GM18505 (cell line): ENCODE measurements around the gene B3GLCT.
"Not testable (repeated sequence)": the region's sequence is repeated elsewhere in the genome, so short reads cannot be mapped to it uniquely, and the experiment has no call there.

Experiments
- ATAC-seq: cut with Tn5 transposase; IDR thresholded peaks from one replicate; pipeline ENCODE4 v1.9.1; 2021; ENCODE audit not compliant: unreplicated experiment
- POLR2A ChIP-seq: IDR thresholded peaks from 4 replicates; pipeline ENCODE4 v1.6.1; 2011; ENCODE audit warnings: borderline replicate concordance; ENCODE audit not compliant: insufficient read depth, insufficient read length; ENCODE audit errors: extremely low read depth

B3GLCT gene

DNA sequence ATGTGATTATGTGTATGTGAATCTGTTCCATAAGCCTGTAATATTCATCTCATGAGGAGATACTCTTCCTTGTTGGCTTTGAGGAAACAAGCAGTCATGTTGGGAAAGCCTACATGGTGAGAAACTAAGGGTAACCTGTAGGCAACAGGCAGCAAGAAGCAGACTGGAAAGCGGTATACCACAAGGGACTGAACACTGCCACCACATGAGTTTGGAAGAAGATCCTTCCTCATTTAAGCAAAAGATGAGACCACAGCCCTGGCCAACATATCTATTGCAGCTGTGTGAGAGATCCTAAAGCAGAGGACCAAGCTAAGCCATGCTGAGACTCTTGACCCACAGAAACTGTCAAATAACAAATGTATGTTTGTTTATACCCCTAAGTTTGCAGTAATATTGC lies 134.8 kb downstream of the B3GLCT start:
- TF ChIP-seq POLR2A = no peak
- ATAC-seq = no peak

GRCh38 chr13:31334994-31335557 lies 135.3 kb downstream of the B3GLCT start:
- no peak for TF ChIP-seq POLR2A
- ATAC-seq = no peak

- not testable (repeated sequence) for ATAC-seq
These were observed 139.8 kb downstream of the B3GLCT start for GRCh38 chr13:31339616-31340015.

DNA sequence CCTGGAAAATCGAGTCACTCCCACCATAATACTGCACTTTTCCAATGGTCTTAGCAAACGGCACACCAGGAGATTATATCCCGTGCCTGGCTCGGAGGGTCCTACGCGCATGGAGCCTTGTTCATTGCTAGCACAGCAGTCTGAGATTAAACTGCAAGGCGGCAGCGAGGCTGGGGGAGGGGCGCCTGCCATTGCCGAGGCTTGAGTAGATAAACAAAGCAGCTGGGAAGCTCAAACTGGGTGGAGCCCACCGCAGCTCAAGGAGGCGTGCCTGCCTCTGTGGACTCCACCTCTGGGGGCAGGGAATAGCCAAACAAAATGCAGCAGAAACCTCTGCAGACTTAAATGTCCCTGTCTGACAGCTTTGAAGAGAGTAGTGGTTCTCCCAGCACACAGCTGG lies 141.1 kb downstream of the B3GLCT start:
- not testable (repeated sequence) for ATAC-seq

- no peak for TF ChIP-seq POLR2A
- ATAC-seq = no peak
These were observed 147.1 kb downstream of the B3GLCT start for GRCh38 chr13:31346891-31347290.

DNA sequence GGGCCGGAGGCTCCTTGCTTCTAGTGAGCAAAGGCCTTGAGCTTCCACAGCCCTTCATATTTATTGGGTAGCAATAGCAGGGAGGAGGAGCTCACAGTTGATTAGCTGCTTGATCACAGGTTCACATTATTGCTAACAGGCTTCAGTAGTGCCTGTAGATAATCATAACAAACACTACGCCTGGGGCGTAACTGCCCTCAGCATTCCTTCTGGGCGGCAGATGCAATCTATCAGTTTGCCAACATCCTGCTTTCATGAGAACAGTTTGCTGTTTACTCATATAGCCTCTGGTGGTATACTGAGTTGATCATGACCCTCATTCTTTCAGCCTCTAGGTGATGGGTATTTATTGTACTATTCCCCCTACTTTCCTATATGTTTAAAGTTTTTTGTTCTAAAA lies 149.4 kb downstream of the B3GLCT start:
- no peak for ATAC-seq
- no peak for TF ChIP-seq POLR2A

DNA sequence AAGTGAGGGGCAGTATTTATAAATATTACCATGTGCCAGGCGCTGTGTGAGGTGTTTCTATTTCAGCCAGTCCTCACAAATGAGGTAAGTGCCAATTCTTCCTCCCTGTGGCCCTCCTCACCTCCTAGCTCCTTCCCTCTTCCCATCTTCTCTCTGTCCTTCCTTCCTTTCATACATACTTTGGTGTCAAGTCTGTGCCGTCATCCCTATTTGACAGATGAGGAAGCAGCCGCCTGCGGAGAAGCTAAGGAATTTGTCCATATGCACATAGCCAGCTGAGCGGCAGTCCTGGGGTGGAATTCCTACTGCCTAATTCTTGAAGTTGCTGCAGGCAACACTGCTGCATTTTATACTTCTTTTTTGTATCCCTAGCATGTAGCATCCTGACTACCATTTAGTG lies 150.8 kb downstream of the B3GLCT start:
- TF ChIP-seq POLR2A = no peak
- ATAC-seq = no peak

- ATAC-seq = no peak
- TF ChIP-seq POLR2A = no peak
These were observed 151.6 kb downstream of the B3GLCT start for GRCh38 chr13:31351376-31351775.

DNA sequence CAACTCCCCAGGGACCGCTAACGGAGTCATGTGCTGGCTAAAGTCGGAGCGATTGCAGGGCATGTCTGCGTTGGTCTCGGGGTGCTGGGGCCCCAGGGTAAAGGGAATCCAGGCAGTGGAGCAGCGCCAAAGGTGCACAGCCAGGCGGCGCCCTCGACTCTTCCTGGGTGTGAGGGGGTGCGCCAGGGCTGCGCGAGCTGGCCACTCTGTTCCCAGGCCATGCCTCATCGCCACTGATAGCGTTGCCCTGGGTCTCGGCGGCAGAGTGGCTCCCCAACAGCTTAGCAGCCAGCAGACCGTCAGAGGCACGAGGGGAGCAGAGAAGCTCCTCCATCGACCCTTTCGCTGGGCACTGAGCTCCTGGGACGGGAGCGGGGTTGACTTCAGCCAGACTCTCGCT lies 152.7 kb downstream of the B3GLCT start:
- no peak for ATAC-seq
- no peak for TF ChIP-seq POLR2A

DNA sequence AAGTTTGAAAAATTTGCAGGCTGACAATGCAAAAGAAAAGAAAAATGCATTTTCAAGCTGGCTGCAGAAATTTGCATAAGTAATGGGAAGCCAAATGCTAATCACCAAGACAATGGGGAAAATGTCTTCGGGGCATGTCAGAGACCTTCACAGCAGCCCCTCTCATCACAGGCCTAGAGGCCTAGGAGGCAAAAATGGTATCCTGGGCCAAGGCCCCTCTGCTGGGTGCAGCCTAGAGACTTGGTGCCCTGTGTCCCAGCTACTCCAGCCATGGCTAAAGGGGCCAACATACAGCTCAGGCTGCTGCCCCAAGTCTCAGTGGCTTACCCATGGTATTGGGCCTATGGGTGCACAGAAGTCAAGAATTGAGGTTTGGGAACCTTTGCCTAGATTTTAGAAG lies 155.2 kb downstream of the B3GLCT start:
- no peak for TF ChIP-seq POLR2A
- ATAC-seq = no peak

DNA sequence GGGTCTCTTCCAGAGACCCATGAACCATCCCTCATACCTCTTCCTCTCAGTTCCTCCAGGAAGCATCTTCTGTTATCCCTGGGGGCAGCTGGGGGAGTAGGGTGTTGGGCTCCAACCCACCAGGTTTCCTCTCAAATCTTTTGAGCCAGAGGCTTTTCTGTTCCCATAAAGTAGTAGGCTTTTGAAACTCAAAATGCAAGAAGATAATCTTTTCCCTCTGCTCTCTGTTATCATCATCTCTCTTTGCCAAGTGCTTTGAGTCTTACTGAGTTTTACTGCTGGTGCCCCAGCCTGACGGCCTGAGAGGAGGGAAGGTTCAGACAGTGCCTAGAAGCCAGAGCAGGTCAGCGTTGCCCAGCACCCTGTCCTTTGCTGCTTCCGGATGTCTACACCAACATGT lies 157.2 kb downstream of the B3GLCT start:
- TF ChIP-seq POLR2A = no peak
- ATAC-seq = no peak

DNA sequence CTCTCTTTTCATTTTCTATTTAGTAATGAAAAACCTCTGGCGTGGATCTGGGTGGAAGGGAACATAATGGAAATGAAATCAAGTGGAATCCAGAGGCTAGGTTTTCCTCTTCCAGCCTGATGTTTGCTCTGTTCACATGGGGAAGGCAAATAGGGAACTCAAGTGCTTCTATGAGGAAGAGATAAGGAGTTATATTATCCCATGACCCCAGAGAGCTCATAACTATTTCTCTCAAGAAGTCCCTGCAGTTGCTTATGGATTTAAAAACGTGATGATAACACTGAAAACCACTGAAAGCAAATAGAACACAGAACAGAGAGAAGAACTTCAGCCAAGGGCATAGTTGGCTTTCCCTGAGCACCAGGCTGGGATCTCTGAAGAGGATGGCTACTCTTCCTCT lies 157.8 kb downstream of the B3GLCT start:
- no peak for ATAC-seq
- no peak for TF ChIP-seq POLR2A

GRCh38 chr13:31361673-31362072 lies 161.9 kb downstream of the B3GLCT start:
- TF ChIP-seq POLR2A = no peak
- ATAC-seq = no peak

DNA sequence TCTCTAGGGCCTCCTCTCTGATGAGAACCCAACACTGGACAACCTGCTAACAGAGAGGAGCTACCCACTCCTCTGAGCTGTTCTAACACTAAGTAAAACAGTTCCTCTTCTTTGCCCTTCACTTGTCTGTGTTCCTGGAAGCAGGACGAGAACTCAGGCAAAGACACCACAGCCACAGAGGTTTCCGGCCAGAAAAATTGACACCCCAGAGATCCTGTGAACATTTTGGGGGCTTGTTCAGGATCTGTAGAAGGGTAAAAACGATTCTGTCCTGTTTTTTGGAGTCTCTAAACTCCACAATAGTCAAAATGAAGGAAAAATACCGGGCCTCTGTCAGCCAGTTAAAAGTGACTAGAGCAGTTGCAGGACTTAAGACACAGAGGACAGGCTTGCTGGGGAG lies 165.9 kb downstream of the B3GLCT start:
- no peak for ATAC-seq
- no peak for TF ChIP-seq POLR2A

DNA sequence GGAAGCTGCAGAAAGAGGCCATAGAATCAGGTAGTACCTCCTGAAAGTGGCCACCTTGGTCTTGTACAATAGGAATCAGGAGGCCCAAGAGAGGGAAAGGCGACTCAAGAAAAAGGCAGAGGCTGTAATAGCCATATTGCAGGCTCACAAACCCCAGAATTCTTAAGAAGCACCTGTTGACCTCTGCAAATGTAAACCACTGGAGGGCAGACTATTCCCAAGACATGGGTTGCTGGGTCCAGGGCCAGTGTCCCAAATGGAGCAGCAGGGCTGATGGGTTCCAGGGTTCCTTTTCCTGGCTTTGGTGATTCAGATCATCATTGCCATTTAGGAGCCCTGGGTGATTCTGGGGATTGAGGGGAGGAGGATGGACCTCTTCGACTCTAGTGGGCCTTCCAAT lies 167.6 kb downstream of the B3GLCT start:
- no peak for ATAC-seq
- TF ChIP-seq POLR2A = no peak
